OCI-LY1 (cell line): ENCODE measurements around the gene RAB3IP.

Experiments used
- EZH2 ChIP-seq: fragments of 200-600 bp; sonication (generic), shearing (Covaris generic); IDR thresholded peaks from 2 replicates; pipeline ENCODE4 v1.8.0; 2017; ENCODE audit warnings: borderline replicate concordance, mixed run types, mild to moderate bottlenecking, antibody characterized with exemption, low read length, moderate library complexity, mixed read lengths
- TF ChIP-seq, protein P1 (sequence below): fragments of 200-600 bp; sonication (generic), shearing (Covaris generic); IDR thresholded peaks from 2 replicates; pipeline ENCODE4 v1.5.1; 2017; ENCODE audit warnings: mild to moderate bottlenecking, antibody characterized with exemption, low read length, moderate library complexity, mixed read lengths

GRCh38 chr12:69765515-69765914, 26.9 kb downstream of the RAB3IP start:
- TF ChIP-seq, protein P1, sequence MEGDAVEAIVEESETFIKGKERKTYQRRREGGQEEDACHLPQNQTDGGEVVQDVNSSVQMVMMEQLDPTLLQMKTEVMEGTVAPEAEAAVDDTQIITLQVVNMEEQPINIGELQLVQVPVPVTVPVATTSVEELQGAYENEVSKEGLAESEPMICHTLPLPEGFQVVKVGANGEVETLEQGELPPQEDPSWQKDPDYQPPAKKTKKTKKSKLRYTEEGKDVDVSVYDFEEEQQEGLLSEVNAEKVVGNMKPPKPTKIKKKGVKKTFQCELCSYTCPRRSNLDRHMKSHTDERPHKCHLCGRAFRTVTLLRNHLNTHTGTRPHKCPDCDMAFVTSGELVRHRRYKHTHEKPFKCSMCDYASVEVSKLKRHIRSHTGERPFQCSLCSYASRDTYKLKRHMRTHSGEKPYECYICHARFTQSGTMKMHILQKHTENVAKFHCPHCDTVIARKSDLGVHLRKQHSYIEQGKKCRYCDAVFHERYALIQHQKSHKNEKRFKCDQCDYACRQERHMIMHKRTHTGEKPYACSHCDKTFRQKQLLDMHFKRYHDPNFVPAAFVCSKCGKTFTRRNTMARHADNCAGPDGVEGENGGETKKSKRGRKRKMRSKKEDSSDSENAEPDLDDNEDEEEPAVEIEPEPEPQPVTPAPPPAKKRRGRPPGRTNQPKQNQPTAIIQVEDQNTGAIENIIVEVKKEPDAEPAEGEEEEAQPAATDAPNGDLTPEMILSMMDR, result no peak
- no peak for TF ChIP-seq EZH2
